RWPE1 (cell line): ENCODE measurements around the gene GRIK4.

Experiments used
- CTCF ChIA-PET: fragments of 350-600 bp; sonication (Branson Sonifier 250); formaldehyde crosslinking; extraction: SDS; loops from one replicate; lab custom pipeline; 2021; lab: Yijun Ruan, JAX
- POLR2A ChIA-PET: fragments of 400-600 bp; formaldehyde crosslinking; extraction: SDS; loops from one replicate; lab custom pipeline; 2020; ENCODE audit warnings: antibody characterized with exemption; ENCODE audit not compliant: low non-redundant PET; lab: Yijun Ruan, JAX
- DNase-seq: peaks from one replicate; pipeline ENCODE4 v3.0.0; 2012; ENCODE audit warnings: low spot score
- H3K27ac ChIP-seq: fragments of 450-650 bp; 2 replicates; pipeline ENCODE4 v1.5.1; 2017
- CTCF ChIP-seq: fragments of 450-650 bp; conservative IDR thresholded peaks from 2 replicates; pipeline ENCODE4 v1.5.1; 2017; ENCODE audit warnings: low read depth, mild to moderate bottlenecking

GRIK4 gene

GRCh38 chr11:120590472-120590871 lies 78.9 kb downstream of the GRIK4 start:
- DNase-seq = no peak
- ChIA-PET CTCF (no interaction called here), POLR2A (no interaction called here)
- TF ChIP-seq CTCF = no peak
- H3K27ac ChIP-seq = no peak overlapping the region

- DNase-seq = no peak
- ChIA-PET POLR2A (no interaction called here), CTCF (no interaction called here)
- TF ChIP-seq CTCF = no peak
- no peak overlapping the region for H3K27ac ChIP-seq
Observed at GRCh38 chr11:120594746-120595145, 83.2 kb downstream of the GRIK4 start.

GRCh38 chr11:120595557-120595956 lies 84.0 kb downstream of the GRIK4 start:
- H3K27ac ChIP-seq = no peak overlapping the region
- TF ChIP-seq CTCF = no peak
- CTCF ChIA-PET = no interaction called here
- no peak for DNase-seq
- POLR2A ChIA-PET = no interaction called here

- no peak for DNase-seq
- H3K27ac ChIP-seq = no peak overlapping the region
- CTCF ChIA-PET = no interaction called here
- no peak for TF ChIP-seq CTCF
- POLR2A ChIA-PET = no interaction called here
Observed at GRCh38 chr11:120597250-120598215, 86.0 kb downstream of the GRIK4 start.

- H3K27ac ChIP-seq = no peak overlapping the region
- TF ChIP-seq CTCF = no peak
- ChIA-PET CTCF (interaction anchor here (0.6 to 1.1 kb wide), 2 partner anchors 14 to 932 kb away, joined by 3 read pairs; no protein-coding TSS in a partner anchor), POLR2A (no interaction called here)
- no peak for DNase-seq
Observed at GRCh38 chr11:120598517-120599257, 87.1 kb downstream of the GRIK4 start.

GRCh38 chr11:120599816-120600420 lies 88.4 kb downstream of the GRIK4 start:
- ChIA-PET CTCF (interaction anchor here (0.7 to 1.1 kb wide), 2 partner anchors 13 to 1595 kb away, joined by 3 to 5 read pairs; no protein-coding TSS in a partner anchor), POLR2A (no interaction called here)
- no peak for TF ChIP-seq CTCF
- no peak for DNase-seq
- H3K27ac ChIP-seq = no peak overlapping the region
